IMR-90 (cell line): ENCODE results near the gene LRRC58.
"Not testable (repeated sequence)": the region's sequence is repeated elsewhere in the genome, so short reads cannot be mapped to it uniquely, and the experiment has no call there.

Source experiments
- CEBPB ChIP-seq: IDR thresholded peaks from 2 replicates; pipeline ENCODE4 v1.6.1; 2012; ENCODE audit warnings: low read depth, low read length, improper control_type of control experiment
- MAFK ChIP-seq: IDR thresholded peaks from 2 replicates; pipeline ENCODE4 v1.6.1; 2012; ENCODE audit warnings: low read depth, low read length, improper control_type of control experiment
- MAZ ChIP-seq: IDR thresholded peaks from 2 replicates; pipeline ENCODE4 v1.6.1; 2012; ENCODE audit warnings: low read depth, mild to moderate bottlenecking, low read length, improper control_type of control experiment, moderate library complexity, borderline replicate concordance
- POLR2A ChIP-seq: IDR thresholded peaks from 2 replicates; pipeline ENCODE4 v1.6.1; 2012; ENCODE audit warnings: mild to moderate bottlenecking, low read depth, low read length
- RAD21 ChIP-seq: IDR thresholded peaks from 2 replicates; pipeline ENCODE4 v1.6.1; 2012; ENCODE audit warnings: low read length, improper control_type of control experiment
- RCOR1 ChIP-seq: IDR thresholded peaks from 2 replicates; pipeline ENCODE4 v1.6.1; 2012; ENCODE audit warnings: mild to moderate bottlenecking, low read length, improper control_type of control experiment; ENCODE audit not compliant: insufficient replicate concordance
- TF ChIP-seq, protein P1 (sequence below): fragments of 150-350 bp; IDR thresholded peaks from 2 replicates; pipeline ENCODE4 v1.6.1; 2017; ENCODE audit warnings: mild to moderate bottlenecking, antibody characterized with exemption, low read length, low read depth
- TF ChIP-seq, protein P2 (sequence below): conservative IDR thresholded peaks from 2 replicates; pipeline ENCODE4 v1.5.1; 2012; ENCODE audit warnings: mild to moderate bottlenecking, low read depth, low read length, improper control_type of control experiment

DNA sequence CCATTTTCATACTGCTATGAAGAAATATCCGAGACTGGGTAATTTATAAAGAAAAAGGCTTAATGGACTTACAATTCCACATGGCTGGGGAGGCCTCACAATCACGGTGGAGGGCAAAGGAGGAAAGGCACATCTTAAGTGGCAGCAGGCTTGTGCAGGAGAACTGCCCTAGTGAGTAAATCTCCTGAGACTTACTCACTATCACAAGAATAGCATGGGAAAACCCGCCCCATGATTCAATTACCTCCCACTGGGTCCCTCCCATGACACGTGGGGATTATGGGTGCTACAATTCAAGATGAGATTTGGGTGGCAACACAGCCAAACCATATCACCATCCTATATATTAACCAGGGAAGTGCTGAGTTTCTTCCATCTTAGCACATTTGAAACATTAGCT lies 25.4 kb downstream of the LRRC58 start:
- TF ChIP-seq, protein P1, sequence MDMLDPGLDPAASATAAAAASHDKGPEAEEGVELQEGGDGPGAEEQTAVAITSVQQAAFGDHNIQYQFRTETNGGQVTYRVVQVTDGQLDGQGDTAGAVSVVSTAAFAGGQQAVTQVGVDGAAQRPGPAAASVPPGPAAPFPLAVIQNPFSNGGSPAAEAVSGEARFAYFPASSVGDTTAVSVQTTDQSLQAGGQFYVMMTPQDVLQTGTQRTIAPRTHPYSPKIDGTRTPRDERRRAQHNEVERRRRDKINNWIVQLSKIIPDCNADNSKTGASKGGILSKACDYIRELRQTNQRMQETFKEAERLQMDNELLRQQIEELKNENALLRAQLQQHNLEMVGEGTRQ, result not testable (repeated sequence)
- TF ChIP-seq, protein P2, sequence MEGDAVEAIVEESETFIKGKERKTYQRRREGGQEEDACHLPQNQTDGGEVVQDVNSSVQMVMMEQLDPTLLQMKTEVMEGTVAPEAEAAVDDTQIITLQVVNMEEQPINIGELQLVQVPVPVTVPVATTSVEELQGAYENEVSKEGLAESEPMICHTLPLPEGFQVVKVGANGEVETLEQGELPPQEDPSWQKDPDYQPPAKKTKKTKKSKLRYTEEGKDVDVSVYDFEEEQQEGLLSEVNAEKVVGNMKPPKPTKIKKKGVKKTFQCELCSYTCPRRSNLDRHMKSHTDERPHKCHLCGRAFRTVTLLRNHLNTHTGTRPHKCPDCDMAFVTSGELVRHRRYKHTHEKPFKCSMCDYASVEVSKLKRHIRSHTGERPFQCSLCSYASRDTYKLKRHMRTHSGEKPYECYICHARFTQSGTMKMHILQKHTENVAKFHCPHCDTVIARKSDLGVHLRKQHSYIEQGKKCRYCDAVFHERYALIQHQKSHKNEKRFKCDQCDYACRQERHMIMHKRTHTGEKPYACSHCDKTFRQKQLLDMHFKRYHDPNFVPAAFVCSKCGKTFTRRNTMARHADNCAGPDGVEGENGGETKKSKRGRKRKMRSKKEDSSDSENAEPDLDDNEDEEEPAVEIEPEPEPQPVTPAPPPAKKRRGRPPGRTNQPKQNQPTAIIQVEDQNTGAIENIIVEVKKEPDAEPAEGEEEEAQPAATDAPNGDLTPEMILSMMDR, result not testable (repeated sequence)
- not testable (repeated sequence) for TF ChIP-seq MAFK, POLR2A, MAZ, CEBPB, RCOR1, RAD21
